ENCODE results near the gene TNP2. TPM values are rescaled to one million over a fixed set of nuclear protein-coding genes. Genes with fewer than 3 reads are reported as not detected.
A peak's percentile ranks its signal among the peaks of the same experiment; 100 is the strongest.

The TNP2 gene
- polyA plus RNA-seq, 1 of the 3 experiments (the other 2 are of a cell fraction): not detected

DNA sequence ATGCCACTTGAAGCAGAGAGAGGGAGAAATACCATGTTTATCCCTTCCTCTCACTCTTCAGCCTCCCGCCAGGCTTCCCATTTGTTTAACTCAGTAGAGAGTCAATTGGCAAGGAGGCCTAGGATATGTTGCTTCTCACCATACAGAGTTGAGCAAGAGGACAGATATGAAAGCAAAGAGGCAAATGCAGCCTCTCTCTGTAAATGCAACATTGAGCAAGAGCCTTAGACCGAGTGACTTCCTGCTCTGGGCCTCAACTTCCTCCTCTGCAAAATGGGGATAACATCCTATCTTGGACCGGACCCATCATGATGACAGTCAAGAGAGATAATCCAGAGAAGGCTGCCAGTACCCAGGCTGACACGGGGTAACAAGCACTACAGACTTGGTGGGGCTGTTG, 49.9 kb downstream of the TNP2 start:
- Histone ChIP-seq H3K79me2 (ENCODE audit: insufficient read depth) (no peaks in the 10 kb centered on the region), H3F3A (replicated peaks; ENCODE audit: insufficient read depth) (no peaks in the 10 kb centered on the region), H3K9me2 (no peaks in the 10 kb centered on the region), H3K9ac (no peak overlapping the region), H3K9me3 (no peaks in the 10 kb centered on the region; the same call in 1 of the 2 replicates), H2AFZ (ENCODE audit: low read depth) (no peak overlapping the region), H3K4me3 (ENCODE audit: low read depth in 2 of 2, low read length in 1 of 2) (no peak overlapping the region), H4K20me1 (ENCODE audit: insufficient read depth) (no peaks in the 10 kb centered on the region), H3K4me1 (ENCODE audit: control insufficient read depth in 1 of 2, insufficient read depth in 2 of 2, low read depth in 1 of 2, low read length in 1 of 2) (no peaks in the 10 kb centered on the region), H3K36me3 (replicated peaks in 1 of 2; ENCODE audit: control insufficient read depth in 1 of 2, insufficient read depth in 2 of 2, low read length in 1 of 2) (no peaks in the 10 kb centered on the region), H3K4me2 (no peak overlapping the region), H3K27me3 (ENCODE audit: insufficient read depth) (no peaks in the 10 kb centered on the region), H3K27ac (ENCODE audit: low read depth in 2 of 2, low read length in 1 of 2) (no peak overlapping the region)
- WGBS (ENCODE audit: low lambda C conversion rate): 71% methylated on average over 4 of the region's 4 CpGs
- TF ChIP-seq SIN3A (IDR thresholded peaks at IDR 0.05; ENCODE audit: borderline replicate concordance, low read depth, low read length): no peak
- no peak for TF ChIP-seq USF1 (IDR thresholded peaks at IDR 0.05; ENCODE audit: borderline replicate concordance, low read depth)
- no peak for TF ChIP-seq NFIC (IDR thresholded peaks at IDR 0.05; ENCODE audit: borderline replicate concordance)
- TF ChIP-seq CHD2 (IDR thresholded peaks at IDR 0.05; ENCODE audit: low read length, partially characterized antibody): no peak
- DNase-seq: no peak
- ChIA-PET POLR2A (no interaction called here), CTCF (interaction anchor here (0.7 to 1.8 kb wide), 4 partner anchors 9 to 129 kb away, joined by 3 to 5 read pairs (median 3); no protein-coding TSS in a partner anchor)

DNA sequence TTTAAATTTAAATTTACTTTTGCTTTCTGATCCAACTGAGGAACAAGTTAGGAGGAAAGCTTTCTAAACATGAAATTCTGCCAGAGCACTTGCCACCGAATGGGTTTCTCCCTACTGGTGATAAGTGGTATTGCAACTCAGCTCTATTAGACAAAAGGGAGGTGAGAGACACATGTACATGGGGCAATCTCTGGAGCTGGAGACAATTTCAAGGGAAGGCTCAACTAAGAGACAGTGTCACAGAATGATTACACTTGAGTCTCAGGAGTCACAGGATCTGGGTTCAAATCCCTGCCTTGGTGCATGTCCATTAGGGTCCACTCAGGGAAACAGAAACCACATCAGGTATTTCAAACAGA, 50.5 kb downstream of the TNP2 start:
- 58% methylated on average over 1 of the region's 1 CpG for WGBS (ENCODE audit: low lambda C conversion rate)
- no peaks in the 10 kb centered on the region for H3K4me1 ChIP-seq (ENCODE audit: control insufficient read depth in 1 of 2, insufficient read depth in 2 of 2, low read depth in 1 of 2, low read length in 1 of 2)
- H3K79me2 ChIP-seq (ENCODE audit: insufficient read depth): no peaks in the 10 kb centered on the region
- H3K9me3 ChIP-seq: no peaks in the 10 kb centered on the region; the same call in 1 of the 2 replicates
- peak overlapping the region in 1 of 2 experiments; percentile 43; a peak in 1 of 4 replicates for H3K4me3 ChIP-seq (ENCODE audit: low read depth in 2 of 2, low read length in 1 of 2)
- TF ChIP-seq RAD21 (IDR thresholded peaks at IDR 0.05; ENCODE audit: low read length): no peak
- peak; percentile 58 for TF ChIP-seq CTCF (IDR thresholded peaks at IDR 0.05)
- no peak overlapping the region for H3K9ac ChIP-seq
- CTCF ChIA-PET: interaction anchor here (0.7 to 1.8 kb wide), 12 partner anchors 8 to 228 kb away, joined by 3 to 5 read pairs (median 3); no protein-coding TSS in a partner anchor
- H3K27ac ChIP-seq (ENCODE audit: low read depth in 2 of 2, low read length in 1 of 2): no peak overlapping the region
- POLR2A ChIA-PET: no interaction called here
- no peaks in the 10 kb centered on the region for H3K9me2 ChIP-seq
- no peaks in the 10 kb centered on the region for H4K20me1 ChIP-seq (ENCODE audit: insufficient read depth)
- no peak for DNase-seq
- no peak overlapping the region for H2AFZ ChIP-seq (ENCODE audit: low read depth)
- no peaks in the 10 kb centered on the region for H3F3A ChIP-seq (replicated peaks; ENCODE audit: insufficient read depth)
- H3K36me3 ChIP-seq (replicated peaks in 1 of 2; ENCODE audit: control insufficient read depth in 1 of 2, insufficient read depth in 2 of 2, low read length in 1 of 2): no peaks in the 10 kb centered on the region
- no peaks in the 10 kb centered on the region for H3K27me3 ChIP-seq (ENCODE audit: insufficient read depth)
- H3K4me2 ChIP-seq: no peak overlapping the region

Small RNAs within 50 kb of the gene (small RNA-seq; reads per million reads assigned to genes)
- gene MIR548H2 (0 reads per million in 7 experiments), gene RF00019 (0 reads per million in 7 experiments), gene RF00554 (0 reads per million in 7 experiments)

Other genes starting within 250 kb of the TNP2 start
- gene SOCS1, start 13.1 kb downstream of the TNP2 start, polyA plus RNA-seq (2012; rRNA removed): 6.3 and 8.6 TPM in 2 replicates
- not detected in 2 replicates for gene PRM3, start 4.3 kb upstream of the TNP2 start, polyA plus RNA-seq (2012; rRNA removed)
- not detected in 2 replicates for gene PRM2, start 7.2 kb upstream of the TNP2 start, polyA plus RNA-seq (2012; rRNA removed)
- not detected in 2 replicates for gene PRM1, start 12.0 kb upstream of the TNP2 start, polyA plus RNA-seq (2012; rRNA removed)
- 5.6 and 8.5 TPM in 2 replicates for gene RMI2, start 76.1 kb upstream of the TNP2 start, polyA plus RNA-seq (2012; rRNA removed)

All from SK-N-SH (cell line).